C4-2B (cell line): ENCODE data around the gene CACHD1.

Source experiments
- ZFX ChIP-seq: fragments of 450-650 bp; IDR thresholded peaks from 2 replicates; pipeline ENCODE4 v1.6.1; 2017
- TF ChIP-seq, protein P1 (sequence below): fragments of 450-650 bp; conservative IDR thresholded peaks from 2 replicates; pipeline ENCODE4 v1.5.1; 2017; ENCODE audit warnings: mild to moderate bottlenecking

- TF ChIP-seq, protein P1, sequence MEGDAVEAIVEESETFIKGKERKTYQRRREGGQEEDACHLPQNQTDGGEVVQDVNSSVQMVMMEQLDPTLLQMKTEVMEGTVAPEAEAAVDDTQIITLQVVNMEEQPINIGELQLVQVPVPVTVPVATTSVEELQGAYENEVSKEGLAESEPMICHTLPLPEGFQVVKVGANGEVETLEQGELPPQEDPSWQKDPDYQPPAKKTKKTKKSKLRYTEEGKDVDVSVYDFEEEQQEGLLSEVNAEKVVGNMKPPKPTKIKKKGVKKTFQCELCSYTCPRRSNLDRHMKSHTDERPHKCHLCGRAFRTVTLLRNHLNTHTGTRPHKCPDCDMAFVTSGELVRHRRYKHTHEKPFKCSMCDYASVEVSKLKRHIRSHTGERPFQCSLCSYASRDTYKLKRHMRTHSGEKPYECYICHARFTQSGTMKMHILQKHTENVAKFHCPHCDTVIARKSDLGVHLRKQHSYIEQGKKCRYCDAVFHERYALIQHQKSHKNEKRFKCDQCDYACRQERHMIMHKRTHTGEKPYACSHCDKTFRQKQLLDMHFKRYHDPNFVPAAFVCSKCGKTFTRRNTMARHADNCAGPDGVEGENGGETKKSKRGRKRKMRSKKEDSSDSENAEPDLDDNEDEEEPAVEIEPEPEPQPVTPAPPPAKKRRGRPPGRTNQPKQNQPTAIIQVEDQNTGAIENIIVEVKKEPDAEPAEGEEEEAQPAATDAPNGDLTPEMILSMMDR: no peak
- no peak for TF ChIP-seq ZFX
Observed at GRCh38 chr1:64550510-64550909, 80.6 kb downstream of the CACHD1 start.
